Stimulated activated CD8-positive, alpha-beta memory T cell treated with anti-CD3 and anti-CD28 coated beads, Interleukin-12 subunit alpha, Interleukin-12 subunit beta, amount 100 ng/mL, for 1 hour (primary cell): ENCODE results near the gene SMG5.
A peak's percentile ranks its signal among the peaks of the same experiment; 100 is the strongest.

Experiments
- DNase-seq: peaks from one replicate; pipeline ENCODE4 v3.0.0-alpha.2; 2020; ENCODE audit warnings: low read depth

The SMG5 gene

GRCh38 chr1:156214024-156214748, 68.4 kb downstream of the SMG5 start:
- DNase-seq, result no peak

GRCh38 chr1:156213644-156213966, 69.0 kb downstream of the SMG5 start:
- DNase-seq, result no peak

GRCh38 chr1:156212833-156213643, 69.6 kb downstream of the SMG5 start, which contains the start of gene PMF1:
PMF1 (plus strand) TSS chr1:156213007; CDS start chr1:156213016, 9 bp downstream.
- DNase-seq, result peak; percentile 94

- DNase-seq, result no peak
Measured at GRCh38 chr1:156212130-156212529, 70.5 kb downstream of the SMG5 start.

- no peak for DNase-seq
Measured at GRCh38 chr1:156211243-156211642, 71.4 kb downstream of the SMG5 start.

- no peak for DNase-seq
Measured at GRCh38 chr1:156204686-156205085, 77.9 kb downstream of the SMG5 start.

GRCh38 chr1:156203331-156203730, 79.3 kb downstream of the SMG5 start:
- no peak for DNase-seq

- DNase-seq, result no peak
Measured at GRCh38 chr1:156200044-156200443, 82.6 kb downstream of the SMG5 start.
